NCI-H1436 treated with DMSO at 0.1 percent for 48 hours (cell line): ENCODE measurements around the gene DOCK2.

ENCODE experiments used
- DNase-seq: peaks from one replicate; lab custom pipeline; 2025; lab: John Stamatoyannopoulos, UW

The DOCK2 gene

DNA sequence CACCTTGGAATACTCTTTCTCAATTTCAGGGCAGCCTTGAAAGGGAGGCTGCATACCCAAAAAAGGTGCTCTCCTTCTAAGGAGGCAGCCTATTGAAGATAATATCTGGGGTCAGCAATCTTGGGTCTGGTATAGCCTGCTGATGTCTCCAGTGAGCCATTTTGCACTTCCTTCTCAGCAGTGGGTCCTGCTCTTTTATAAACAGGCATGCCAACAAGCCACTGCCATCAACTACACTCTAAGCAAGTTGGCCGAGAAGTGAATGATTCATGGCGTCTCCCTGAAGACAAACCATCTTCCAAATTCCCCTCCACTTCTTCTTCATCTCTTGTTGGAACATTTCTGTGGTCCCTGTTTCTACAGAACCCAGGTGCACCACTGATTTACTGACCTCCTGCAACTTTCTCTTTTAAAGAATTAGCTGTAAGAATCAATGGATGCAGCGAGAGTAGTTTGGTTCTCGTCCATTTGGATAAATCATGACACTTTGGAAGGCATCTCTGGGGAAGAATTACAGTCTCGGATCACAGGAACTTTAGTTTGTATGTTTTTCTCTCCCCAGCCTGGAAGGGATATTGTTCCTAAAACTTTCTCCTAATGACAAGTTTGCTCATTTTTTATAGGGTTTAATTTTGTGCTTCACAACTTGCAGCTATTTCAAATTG lies 234.9 kb downstream of the DOCK2 start:
- no peak for DNase-seq

DNA sequence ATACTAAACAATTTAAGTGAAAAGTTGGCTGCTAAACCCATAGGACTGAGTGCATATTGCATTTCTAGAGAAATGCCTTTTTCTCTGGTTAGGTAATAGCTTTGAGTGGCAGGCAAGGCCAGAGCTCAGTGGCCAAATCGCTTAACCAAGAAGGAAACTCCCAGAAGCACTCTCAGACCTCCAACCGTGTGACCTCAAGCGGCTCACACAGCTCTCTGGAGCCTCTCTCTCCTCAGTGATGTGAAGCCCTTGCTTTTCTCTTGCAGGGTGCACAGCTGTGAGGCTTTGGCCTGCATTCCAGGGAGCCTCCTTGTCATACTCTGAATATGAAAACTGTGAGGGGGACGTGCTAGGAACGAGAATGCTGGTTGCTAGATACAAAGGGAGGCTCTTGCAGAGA lies 236.6 kb downstream of the DOCK2 start:
- no peak for DNase-seq

DNA sequence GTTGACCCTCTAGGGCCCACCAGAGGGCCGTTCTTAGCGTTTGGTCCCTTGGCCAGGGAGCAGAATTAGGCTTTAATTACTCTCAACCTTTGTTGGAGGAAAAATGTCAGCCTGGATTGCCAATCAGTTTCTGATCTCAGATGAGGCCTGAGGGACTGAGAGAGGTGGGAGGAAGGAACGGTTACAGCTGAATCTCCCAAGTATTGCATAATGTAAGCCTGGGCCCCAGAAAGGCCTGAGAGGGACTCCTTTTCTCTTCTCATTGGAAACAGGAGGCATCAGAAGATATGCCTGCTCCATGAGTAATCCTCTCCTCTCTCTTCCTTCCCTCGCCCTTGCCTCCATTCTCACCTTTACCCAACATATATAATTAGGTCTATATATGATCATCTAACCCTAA lies 237.5 kb downstream of the DOCK2 start:
- no peak for DNase-seq

DNA sequence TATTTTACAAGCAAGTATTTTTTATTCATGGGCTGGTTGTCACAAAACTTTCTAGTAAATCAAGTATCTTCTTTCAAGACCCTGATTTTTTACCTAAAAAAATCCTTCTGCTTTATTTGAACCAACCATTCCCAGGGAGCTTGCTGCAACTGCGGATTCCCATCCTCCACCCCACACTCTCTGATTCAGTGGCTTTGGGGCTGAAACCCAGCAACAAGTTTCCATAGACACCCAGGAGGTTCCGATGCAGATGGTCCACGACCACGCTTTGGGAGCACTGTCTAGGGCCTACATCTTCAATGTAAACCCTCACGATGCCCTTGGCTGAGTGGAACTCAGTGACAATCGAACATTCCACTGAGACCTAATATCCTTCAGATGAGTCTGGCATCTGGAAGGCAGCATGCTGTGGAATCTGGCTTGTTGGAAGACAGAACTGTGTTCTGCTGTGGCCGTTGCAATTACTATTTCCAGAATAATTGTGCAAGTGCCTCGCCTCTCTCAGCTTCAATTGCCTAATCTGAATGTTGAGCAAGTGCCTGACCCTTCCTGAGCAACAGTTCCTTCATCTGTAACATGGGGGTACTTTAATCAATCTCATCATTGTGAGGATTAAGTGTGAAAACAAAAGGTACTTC lies 238.1 kb downstream of the DOCK2 start:
- DNase-seq = no peak

DNA sequence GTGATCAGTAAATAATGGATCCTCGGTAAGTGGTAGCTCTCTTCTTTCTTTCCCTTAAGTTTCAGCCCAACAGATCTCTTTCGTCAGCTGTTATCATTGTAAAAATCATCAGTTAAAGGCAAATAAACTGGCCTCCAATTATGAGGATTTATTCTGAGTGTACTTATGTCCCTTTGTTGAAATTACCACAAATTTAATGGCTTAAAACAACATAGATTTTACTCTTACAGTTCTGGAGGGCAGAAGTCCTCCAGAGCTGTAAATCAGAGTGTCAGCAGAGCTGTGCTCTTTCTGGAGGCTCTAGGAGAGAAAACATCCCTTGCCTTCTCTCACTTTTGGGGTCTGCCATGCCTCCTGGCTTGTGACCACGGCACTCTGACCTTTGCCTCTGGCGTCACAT lies 238.7 kb downstream of the DOCK2 start:
- no peak for DNase-seq

DNA sequence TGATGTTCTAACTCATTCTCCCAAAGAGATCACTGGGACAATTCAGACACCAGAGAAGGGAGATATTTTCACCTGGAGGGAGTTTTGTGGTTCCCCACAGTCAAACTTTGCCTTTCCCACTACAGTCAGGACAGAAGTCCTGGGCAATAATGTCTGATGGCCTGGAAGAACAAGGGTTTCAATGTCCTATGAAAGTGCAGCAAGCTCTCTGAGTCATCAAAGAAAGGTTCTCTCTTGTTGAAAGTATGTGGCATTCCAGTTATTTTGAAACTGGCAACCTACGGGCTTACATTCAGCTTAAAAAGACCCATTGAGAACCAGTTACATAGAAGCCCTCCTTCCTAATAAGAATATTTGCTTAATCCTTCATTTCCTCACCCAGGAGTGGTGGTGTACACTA lies 239.3 kb downstream of the DOCK2 start:
- DNase-seq = no peak

DNA sequence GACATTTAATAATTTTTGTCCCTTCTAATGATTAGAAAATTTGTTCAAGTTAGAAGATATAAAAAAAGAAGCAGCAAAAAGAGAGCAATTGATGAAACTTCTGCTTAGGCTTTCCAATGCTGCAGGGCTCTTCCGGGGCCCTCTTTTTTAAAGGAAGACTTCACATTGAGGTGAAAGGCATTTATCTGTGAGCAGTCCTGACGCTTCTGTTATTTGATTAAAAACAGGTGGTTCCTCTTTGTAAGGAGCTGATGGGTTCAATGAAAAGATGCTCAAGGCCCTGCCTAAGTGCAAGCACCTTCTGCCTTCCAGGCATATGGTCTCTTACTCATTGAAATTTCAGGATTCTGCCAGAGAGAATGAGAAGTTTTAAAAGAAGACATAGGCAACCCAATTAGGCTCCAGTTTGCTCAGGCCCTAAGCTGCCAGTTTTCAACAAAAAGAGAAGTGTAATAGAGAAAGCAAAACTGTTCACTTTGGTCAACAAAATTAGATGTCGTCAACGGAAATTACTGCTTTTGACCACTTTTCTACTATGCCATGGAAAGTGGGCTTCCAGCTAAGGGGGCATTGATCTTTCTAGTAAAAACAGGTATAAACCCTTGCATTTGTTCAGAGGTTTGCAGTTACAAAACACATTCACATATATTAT lies 243.1 kb downstream of the DOCK2 start:
- no peak for DNase-seq

DNA sequence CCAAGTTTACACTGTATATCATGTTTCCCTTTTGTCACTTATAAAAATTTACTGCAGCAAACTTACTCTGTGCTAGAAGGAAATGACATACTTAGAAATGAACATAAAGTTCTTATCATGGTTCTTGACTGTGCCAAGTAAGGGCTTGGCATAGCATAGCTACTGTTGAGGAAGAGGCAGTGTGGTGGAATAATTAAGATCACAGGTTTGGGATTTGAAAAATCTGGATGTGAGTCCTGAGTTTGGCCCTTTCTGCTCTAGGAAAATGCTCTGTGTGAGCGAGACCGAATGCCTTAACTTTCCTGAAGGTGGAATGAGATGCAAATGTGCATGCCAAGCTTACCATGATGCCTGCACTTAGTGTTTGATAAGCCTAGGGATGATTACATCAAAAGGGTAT lies 243.7 kb downstream of the DOCK2 start:
- no peak for DNase-seq

DNA sequence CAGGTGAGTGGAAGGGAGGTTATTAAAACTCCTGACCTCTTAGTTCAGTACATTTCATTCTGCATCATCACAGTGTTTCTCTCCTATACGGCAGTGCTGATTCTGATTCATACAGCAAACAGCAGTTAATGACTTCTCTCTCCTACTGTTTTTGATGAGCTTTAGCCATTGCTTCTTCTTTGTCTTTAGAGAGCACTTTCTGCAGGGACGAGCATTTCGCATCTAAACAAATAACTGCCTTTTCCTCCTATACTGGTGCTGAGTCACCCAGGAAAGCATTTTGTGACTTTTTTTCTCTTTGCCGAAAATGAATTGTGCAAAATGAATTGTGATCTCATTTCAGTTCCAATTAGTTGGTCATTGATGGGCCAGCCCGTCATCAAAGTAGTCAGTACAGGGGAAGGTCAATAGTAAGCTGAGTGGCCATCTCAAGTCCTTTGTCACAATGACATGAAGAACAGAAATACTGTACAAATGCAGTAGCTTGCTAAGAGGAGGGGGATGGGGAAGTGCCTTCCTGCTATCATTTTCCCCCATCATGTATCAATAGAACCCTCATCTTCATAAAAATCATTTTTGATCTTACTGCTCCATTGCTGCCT lies 244.7 kb downstream of the DOCK2 start:
- DNase-seq = no peak

DNA sequence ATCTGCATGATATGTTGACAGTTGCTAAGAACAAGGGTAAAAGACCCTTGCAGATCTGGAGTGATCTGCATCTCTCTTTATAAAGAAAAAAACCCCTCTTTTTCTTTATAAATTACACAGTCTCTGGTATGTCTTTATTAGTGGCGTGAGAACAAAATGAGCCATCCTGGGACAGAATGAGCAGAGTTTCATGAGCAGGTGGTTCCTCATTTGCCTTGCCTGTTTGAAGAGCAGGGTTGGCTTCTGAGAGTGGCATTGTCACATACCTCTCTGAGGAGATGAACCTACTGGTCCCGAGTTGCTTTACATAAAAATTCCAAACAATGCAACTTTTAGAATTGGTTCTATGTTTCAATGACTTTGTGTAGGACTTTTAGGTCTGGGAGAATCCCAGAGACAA lies 249.0 kb downstream of the DOCK2 start:
- no peak for DNase-seq

DNA sequence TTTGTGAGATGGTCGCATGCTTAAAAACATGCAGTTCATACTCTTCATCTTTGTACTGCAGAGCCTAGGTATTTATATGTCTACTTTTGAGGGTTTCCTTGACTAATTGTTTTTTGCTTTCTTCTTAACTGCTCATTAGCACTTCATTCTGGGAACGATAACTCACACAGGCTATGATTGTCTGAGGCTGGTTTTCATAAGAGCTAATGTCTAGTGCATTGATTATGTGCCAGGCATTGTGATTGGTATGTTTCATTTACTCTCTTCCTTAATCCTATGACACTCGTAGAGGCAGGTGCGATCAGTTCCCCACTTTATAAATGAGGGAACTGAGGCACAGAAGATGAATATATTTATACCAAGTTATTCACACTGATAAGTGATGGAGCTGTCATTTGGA lies 249.6 kb downstream of the DOCK2 start:
- no peak for DNase-seq

DNA sequence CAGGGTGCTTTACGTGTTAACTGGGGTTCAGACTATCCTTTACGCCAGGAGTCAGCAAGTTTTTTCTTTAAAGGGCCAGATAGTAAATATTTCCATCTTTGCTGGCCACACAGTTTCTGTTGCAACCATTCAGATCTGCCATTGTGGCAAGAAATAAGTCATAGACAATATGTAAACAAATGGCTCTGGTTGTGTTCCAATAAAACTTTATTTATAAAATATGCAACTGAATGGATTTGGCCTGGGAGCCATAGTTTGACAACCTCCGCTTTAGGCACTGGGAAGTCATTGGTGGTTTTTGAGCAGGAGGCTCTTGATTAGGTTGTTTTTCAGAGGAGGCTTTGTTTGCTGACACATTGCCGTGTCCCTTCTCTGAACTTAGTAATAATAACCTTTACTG lies 252.5 kb downstream of the DOCK2 start:
- DNase-seq = no peak

DNA sequence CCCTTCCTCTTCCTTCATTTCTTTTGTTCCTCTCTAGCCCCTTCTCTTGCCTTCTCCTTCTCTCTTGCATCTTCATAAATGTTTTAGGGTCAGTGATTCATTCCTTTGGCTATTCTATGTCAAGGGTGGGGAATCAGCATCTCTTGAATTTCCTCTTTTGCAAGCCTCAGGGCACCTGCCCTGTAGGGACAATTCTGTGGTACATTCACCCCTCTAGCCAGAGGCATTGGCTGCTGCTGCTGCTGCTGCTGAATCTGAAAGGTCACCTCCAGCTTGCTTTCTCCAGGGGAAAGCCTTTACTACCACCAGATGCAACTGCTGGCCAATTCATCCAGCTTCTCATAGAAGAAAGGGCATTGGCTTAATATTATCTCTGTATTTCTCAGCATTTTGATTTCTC lies 255.9 kb downstream of the DOCK2 start:
- no peak for DNase-seq

DNA sequence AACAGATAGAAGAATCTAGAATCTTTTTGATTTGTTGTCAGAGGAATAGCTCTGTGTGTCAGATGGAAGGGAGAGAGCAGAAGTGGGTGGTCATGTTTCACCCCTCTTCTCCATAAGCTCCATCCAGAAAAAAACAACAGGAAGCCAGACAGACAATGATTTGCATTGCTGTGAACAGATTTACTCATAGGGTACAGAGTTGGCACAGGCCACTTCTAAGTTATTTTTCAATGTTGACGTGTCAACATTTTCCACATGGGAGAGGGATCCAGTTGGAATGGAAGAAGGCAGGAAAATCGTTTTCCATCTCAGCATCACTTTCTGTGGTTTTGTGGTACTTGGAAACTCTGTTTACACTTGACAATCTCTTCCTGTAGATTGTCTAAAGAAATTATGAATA lies 256.5 kb downstream of the DOCK2 start:
- no peak for DNase-seq

DNA sequence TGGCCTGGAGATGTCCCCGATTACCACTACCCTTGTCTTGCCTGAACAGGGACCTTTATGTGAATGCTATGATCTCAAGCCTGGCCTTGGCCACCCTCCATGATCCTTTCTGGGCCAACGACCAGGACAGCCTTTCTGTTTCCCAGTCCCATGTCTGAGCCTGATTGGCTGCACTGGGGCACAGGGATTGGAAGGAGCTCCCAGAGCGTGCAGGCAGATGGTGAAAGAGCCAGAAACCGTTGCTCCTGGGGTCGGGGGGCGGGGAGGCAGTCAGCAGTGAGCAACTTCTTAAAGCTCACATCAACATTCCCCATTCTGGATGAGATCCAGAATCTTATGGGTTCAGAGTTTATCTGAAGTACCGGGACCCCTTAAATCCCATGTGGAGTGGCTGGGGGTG lies 258.9 kb downstream of the DOCK2 start:
- DNase-seq = no peak

DNA sequence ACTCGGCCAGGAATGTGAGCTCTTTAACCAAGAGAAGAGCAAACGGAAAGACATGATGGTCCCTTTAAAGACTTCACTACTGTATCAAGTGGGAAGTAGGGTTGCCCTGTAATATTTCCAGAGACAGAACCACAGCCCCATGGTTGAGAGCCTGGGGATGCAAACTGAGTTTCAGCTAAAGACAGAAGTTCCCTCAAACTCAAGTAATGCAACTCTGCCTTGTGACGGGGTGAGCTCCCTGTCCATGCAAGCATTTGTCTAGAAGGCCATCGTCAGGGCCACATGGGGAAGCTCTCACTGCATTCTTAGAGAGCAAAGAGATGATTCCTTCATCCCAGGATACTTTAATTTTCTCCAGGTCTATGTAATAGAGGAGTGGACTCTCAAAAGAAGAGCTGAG lies 260.4 kb downstream of the DOCK2 start:
- no peak for DNase-seq

DNA sequence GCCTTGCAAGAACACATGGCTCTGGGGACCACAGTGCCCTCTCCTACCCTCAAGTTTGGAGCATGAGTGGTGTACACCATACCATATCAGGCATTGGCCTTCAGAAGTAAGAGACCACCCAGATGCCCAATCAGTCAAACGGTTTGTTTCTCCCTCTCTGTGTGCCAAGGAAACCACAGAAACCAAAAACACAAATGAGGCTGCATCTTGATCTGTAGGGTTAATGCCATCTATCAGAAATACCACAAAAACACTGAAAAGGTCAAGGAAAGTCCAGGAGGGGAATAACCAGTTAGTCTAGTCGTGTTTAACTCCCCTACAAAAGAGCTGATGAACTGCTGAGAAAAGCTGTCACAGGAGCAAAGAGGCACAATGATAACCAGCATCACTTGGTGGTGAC lies 264.8 kb downstream of the DOCK2 start:
- DNase-seq = no peak

DNA sequence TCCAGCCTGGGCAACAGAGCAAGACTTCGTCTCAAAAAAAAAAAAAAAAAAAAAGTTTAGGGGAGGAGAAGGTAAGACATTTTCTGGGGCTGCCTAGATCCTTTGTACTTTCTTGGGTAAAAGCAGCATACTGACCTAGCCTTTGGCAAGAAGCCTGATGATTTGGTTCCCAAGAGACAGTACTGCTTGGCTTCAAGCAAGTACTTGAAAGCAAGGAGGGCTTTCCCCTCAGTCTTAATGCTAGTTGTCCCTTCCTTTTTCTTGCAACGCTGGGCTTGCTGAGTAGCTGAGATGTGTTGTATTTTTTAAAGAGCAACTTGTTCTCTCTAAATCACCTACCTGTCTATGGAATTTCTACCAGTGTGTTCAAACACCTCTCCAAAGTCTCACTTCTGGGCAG lies 267.0 kb downstream of the DOCK2 start:
- DNase-seq = no peak

DNA sequence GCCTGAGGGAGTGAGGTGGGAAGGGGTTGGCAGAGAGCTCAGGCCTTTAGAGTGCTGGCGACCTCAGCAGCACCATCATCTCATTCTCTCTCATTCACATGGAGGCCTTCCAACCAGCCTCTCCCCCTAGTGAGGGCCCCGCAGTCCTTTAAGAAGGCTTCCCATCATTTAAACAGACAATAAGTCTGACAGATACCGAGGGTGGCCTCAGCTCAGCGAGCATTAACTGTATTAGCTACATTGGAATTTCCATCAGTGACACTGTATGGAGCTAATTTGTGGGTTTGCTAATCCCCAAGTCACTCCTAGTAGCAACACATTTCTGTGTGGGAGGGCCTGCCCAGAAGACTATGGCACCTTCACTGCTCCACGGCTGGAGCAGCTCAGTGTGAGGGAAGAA lies 267.4 kb downstream of the DOCK2 start:
- DNase-seq = no peak

DNA sequence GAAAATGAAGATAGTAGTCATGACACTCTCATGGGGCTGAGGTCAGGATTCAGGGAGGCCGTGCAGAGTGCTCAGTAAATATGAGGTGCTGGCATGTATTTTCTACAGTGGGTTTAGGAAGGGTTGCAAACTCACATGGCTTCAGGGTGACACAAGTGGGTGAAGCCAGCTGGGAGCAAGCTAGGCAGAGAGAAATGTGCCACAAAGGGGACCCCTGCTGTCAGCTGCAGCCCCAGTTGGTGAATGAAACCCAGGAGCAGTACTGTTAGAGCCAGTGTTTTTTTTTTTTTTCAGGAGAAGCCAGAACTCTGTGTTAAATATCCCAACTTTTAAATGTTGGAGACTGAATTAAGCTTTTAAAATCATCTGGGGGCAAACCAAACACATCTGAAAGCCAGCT lies 267.9 kb downstream of the DOCK2 start:
- no peak for DNase-seq

DNA sequence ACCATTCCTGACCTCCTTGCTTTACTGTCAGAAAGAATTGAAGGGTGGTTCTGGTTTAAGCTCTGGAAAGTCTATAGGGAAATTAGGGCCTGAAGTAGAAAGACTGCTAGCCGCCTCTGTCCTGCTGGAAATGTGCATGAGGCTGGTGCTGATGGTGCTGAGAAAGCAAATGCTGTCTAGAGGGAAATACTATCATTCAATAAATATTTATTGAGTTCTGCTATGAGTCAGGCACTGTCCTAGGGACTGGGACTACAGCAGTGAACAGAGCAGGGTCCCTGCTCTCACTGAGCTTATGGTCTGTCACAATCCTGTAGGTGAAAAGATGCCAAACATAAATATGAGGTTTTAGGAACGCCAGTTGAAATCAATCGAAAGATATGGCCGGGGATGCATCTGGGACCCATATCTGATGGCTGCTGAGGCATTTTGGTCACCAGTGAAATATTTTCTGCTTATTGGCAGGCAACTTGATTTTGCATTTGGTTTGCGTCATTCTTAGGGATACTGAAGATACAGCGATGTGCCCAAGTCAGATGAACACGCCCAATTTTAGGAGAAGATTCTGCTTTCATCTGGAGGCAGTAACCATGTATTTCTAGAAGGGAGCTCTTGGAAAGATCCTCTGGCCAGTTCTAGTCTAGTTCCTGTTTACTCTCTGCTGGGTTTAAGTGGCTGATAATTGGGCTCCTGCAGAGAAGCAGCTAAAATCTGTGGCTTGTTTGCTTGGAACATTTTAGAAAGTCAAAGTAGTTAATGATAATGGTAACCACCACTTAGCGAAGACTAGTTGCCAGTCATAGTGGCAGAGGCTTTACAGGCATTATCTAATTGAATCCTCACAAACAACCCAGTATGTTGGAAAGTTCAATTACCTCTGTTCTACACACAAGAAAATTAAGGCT lies 269.9 kb downstream of the DOCK2 start:
- no peak for DNase-seq

DNA sequence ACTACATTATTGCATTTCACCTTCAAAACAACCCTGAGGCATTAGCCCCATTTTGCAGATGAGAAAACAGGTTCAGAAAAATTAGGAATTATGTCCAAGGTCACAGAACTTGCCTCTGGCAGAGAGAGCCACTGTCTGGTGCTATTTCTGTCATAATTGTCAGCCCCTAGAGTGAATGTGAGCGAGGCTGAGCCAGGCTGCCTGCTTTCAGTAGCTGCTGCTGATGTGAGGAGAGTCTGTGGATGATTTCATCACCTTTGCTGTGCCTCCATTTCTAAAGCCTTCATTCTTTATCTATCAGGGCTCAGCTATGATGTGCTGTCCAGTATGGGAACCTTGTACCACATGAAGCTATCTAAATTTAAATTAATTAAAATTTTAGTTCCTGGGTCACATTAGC lies 271.8 kb downstream of the DOCK2 start:
- DNase-seq = no peak
